Gastroesophageal sphincter (tissue), 4 donors: Measurements from ENCODE around the gene FANCC. TPM values are rescaled to one million over a fixed set of nuclear protein-coding genes. Genes with fewer than 3 reads are reported as not detected.

ENCODE experiments used
- ATAC-seq: fragments of 150-250 bp; one replicate; pipeline ENCODE4 v1.9.1; 2016; ENCODE audit warnings: mild to moderate bottlenecking, moderate library complexity
- H3K27ac ChIP-seq, 4 donors: fragments of 200-600 bp; sonication (generic) in 3 of 4; 1 replicate in 3 of 4; 2 replicates in 1 of 4; pipeline ENCODE4 v1.5.1; 2016 to 2019
- H3K27me3 ChIP-seq: fragments of 200-600 bp; sonication (generic); one replicate; pipeline ENCODE4 v1.5.1; 2019
- H3K36me3 ChIP-seq, 2 donors: fragments of 200-600 bp; sonication (generic); one replicate each; pipeline ENCODE4 v1.5.1; 2019; ENCODE audit warnings: control low read depth in 1 of 2
- H3K4me1 ChIP-seq, 3 donors: fragments of 200-600 bp; sonication (generic); 1 replicate in 2 of 3; 2 replicates in 1 of 3; pipeline ENCODE4 v1.5.1; 2016 to 2019; ENCODE audit warnings: control low read depth in 2 of 3
- H3K4me3 ChIP-seq, 2 donors: fragments of 200-600 bp; sonication (generic); one replicate each; pipeline ENCODE4 v1.5.1; 2019; ENCODE audit warnings: mild to moderate bottlenecking in 1 of 2, moderate library complexity in 1 of 2
- H3K9me3 ChIP-seq, 3 donors: fragments of 200-600 bp; sonication (generic); one replicate each; pipeline ENCODE4 v1.5.1; 2017 to 2019; ENCODE audit warnings: control low read depth in 2 of 3
- CTCF ChIP-seq, 4 experiments: fragments of 200-600 bp in 2 of 4; fragments of 450-650 bp in 2 of 4; sonication (generic) in 1 of 4; IDR thresholded peaks; one replicate each; pipeline ENCODE4 v1.5.1; 2017 to 2019; ENCODE audit warnings: antibody characterized with exemption in 4 of 4, mild to moderate bottlenecking in 2 of 4, moderate library complexity in 2 of 4
- EP300 ChIP-seq: sonication (generic); formaldehyde crosslinking; IDR thresholded peaks from one replicate; pipeline ENCODE4 v1.6.1; 2017; ENCODE audit warnings: antibody characterized with exemption, mild to moderate bottlenecking
- POLR2A ChIP-seq, 2 donors: fragments of 450-650 bp; IDR thresholded peaks; one replicate each; pipeline ENCODE4 v1.6.1; 2017; ENCODE audit warnings: antibody characterized with exemption in 2 of 2, mild to moderate bottlenecking in 2 of 2, moderate library complexity in 1 of 2
- POLR2AphosphoS5 ChIP-seq: sonication (generic); formaldehyde crosslinking; IDR thresholded peaks from one replicate; pipeline ENCODE4 v1.6.1; 2017; ENCODE audit warnings: antibody characterized with exemption
- WGBS, 2 donors: methylation state at CpG; one replicate each; pipeline ENCODE4 v1.1.5; 2018; ENCODE audit warnings: low coverage in 1 of 2; 5-methylcytosine and 5-hydroxymethylcytosine counted together
- total RNA-seq, 4 donors: library from RNA; depleted of rRNA; stranded (reverse); fragments of >200 nt; gene quantifications; one replicate each; pipeline ENCODE4 v1.1.0, GENCODE V29; 2016

Gene FANCC
- total RNA-seq, 4 donors from 2014 or later, result 4.9 to 9.4 (median 7.4) TPM

- Histone ChIP-seq H3K36me3 (peaks cover 0 to 24% of the 10 kb centered on the region in 2 donors), H3K27ac (no peak overlapping the region), H3K27me3 (no peaks in the 10 kb centered on the region), H3K4me1 (peaks cover 0 to 43% (median 6%) of the 10 kb centered on the region in 3 donors), H3K9me3 (no peaks in the 10 kb centered on the region), H3K4me3 (no peak overlapping the region)
- ATAC-seq, result no peak
- TF ChIP-seq CTCF (IDR thresholded peaks at IDR 0.05), result no peak
- no peak for TF ChIP-seq POLR2AphosphoS5
- TF ChIP-seq EP300, result no peak
- no peak for TF ChIP-seq POLR2A (IDR thresholded peaks at IDR 0.05)
- WGBS, 2 donors, result 84 to 87% methylated on average over 4 of the region's 4 CpGs
Measured at GRCh38 chr9:95133325-95133705, 184.2 kb downstream of the FANCC start.

GRCh38 chr9:95132366-95133324 is 184.9 kb downstream of the FANCC start:
- H3K27ac ChIP-seq, result no peak overlapping the region

GRCh38 chr9:95131023-95131943 is 186.2 kb downstream of the FANCC start:
- Histone ChIP-seq H3K9me3 (no peaks in the 10 kb centered on the region), H3K4me3 (no peak overlapping the region), H3K4me1 (peaks cover 0 to 60% (median 6%) of the 10 kb centered on the region in 3 donors), H3K36me3 (peaks cover 0 to 20% of the 10 kb centered on the region in 2 donors), H3K27ac (peak overlapping the region in 1 of 4 donors; percentile 29), H3K27me3 (no peaks in the 10 kb centered on the region)
- TF ChIP-seq EP300, result no peak
- TF ChIP-seq CTCF (IDR thresholded peaks at IDR 0.05), result peak; percentile 65 to 87 (median 87)
- TF ChIP-seq POLR2A (IDR thresholded peaks at IDR 0.05), result no peak
- no peak for TF ChIP-seq POLR2AphosphoS5
- peak; percentile 57 for ATAC-seq
- 25 to 30% methylated on average over 3 to 6 of the region's 7 CpGs for WGBS, 2 donors

More at GRCh38 chr9:95132366-95133324, 184.9 kb downstream of the FANCC start:
- Histone ChIP-seq H3K4me3 (no peak overlapping the region), H3K9me3 (no peaks in the 10 kb centered on the region), H3K27me3 (no peaks in the 10 kb centered on the region), H3K4me1 (peaks cover 0 to 46% (median 6%) of the 10 kb centered on the region in 3 donors), H3K36me3 (peaks cover 0 to 20% of the 10 kb centered on the region in 2 donors)
- WGBS, 2 donors, result 82 to 95% methylated on average over 10 to 17 of the region's 17 CpGs
- no peak for ATAC-seq
- TF ChIP-seq POLR2AphosphoS5 (no peak), POLR2A (IDR thresholded peaks at IDR 0.05) (no peak), EP300 (no peak), CTCF (IDR thresholded peaks at IDR 0.05) (no peak)

GRCh38 chr9:95130484-95130883 is 187.0 kb downstream of the FANCC start:
- H3K27ac ChIP-seq, result peak overlapping the region in 1 of 4 donors; percentile 29
- no peak for TF ChIP-seq CTCF (IDR thresholded peaks at IDR 0.05)
- no peak for TF ChIP-seq POLR2AphosphoS5
- H3K36me3 ChIP-seq, result peaks cover 0 to 20% of the 10 kb centered on the region in 2 donors
- no peak overlapping the region for H3K4me3 ChIP-seq
- H3K27me3 ChIP-seq, result no peaks in the 10 kb centered on the region
- WGBS, 2 donors, result 65 to 77% methylated on average over 5 of the region's 5 CpGs
- H3K9me3 ChIP-seq, result no peaks in the 10 kb centered on the region
- peaks cover 0 to 68% (median 6%) of the 10 kb centered on the region in 3 donors for H3K4me1 ChIP-seq
- ATAC-seq, result no peak
